GM21717 (cell line): ENCODE data around the gene ST6GAL1.
"Not testable (repeated sequence)": the region's sequence is repeated elsewhere in the genome, so short reads cannot be mapped to it uniquely, and the experiment has no call there.

Experiments
- ATAC-seq: cut with Tn5 transposase; IDR thresholded peaks from one replicate; pipeline ENCODE4 v1.9.1; 2021; ENCODE audit warnings: mild to moderate bottlenecking, moderate library complexity; ENCODE audit not compliant: unreplicated experiment

The ST6GAL1 gene

GRCh38 chr3:186966406-186966805 lies 36.1 kb downstream of the ST6GAL1 start:
- ATAC-seq: no peak

GRCh38 chr3:186967236-186967635 lies 36.9 kb downstream of the ST6GAL1 start:
- ATAC-seq: not testable (repeated sequence)

GRCh38 chr3:186967686-186968085 lies 37.4 kb downstream of the ST6GAL1 start:
- no peak for ATAC-seq

DNA sequence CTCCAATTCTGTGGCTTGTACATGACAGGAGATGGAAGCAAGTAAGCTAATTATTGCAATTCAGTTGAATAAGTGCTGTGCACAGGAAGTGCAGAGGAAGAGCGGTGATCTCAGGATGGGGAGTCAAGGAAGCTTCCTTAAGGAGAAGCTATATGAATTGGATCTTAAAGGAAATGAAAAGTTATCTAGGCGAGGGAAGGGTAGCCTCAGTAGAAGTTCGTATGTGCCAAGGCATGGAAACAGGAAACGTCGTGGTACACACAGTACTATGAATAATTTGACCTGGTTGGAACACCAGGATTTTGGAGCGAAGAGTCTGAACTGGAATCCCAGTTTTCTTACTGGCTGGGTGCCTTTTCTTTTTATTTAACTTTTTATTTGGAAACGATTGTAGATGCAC lies 39.3 kb downstream of the ST6GAL1 start:
- ATAC-seq: no peak

- not testable (repeated sequence) for ATAC-seq
Measured at GRCh38 chr3:186971106-186971505, 40.8 kb downstream of the ST6GAL1 start.

DNA sequence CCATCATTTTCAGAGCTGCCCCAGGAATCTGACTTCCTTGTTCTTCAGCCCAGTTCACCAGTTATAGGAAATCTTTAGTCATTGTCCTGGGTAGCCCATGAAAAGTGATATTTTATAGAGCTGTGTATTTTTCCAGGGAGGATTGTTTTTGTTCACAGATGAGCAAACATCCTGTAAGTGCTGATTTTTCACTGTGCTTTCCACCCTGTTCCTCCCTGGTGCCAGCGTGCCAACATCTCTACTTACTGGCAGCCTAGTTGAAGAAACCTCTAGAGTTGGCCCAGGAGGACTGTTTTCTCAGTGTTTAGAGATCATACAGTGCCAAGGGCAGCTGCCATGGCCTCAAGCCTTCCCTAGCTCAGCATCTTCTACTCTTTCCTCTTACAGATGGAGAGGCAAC lies 41.3 kb downstream of the ST6GAL1 start:
- no peak for ATAC-seq

- ATAC-seq: no peak
Measured at GRCh38 chr3:186973702-186974101, 43.4 kb downstream of the ST6GAL1 start.

DNA sequence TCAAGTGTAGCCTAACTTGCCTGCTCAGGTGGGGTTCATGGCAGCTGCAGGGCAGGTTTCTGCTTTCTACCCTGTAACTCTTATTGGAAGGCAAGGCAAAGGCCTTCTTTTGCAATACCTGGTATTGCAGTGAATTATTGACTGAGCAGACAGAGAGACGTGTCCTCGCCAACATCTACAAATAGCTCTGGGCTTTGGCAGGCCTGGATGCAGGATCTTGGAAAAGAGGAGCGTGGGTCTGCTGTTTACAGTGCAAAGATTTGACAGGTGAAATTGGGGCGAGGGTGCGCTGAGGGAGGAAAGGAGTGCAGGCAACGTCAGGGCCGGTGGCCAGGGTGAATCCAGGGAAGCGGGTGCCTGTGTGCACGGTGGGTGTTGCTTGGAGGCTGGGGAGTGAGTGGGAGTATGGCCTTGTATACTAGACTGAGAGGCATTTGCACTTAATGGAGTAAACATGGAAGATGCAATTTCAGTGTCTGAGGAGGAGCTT lies 44.5 kb downstream of the ST6GAL1 start:
- ATAC-seq: no peak

- no peak for ATAC-seq
Measured at GRCh38 chr3:186975726-186976125, 45.4 kb downstream of the ST6GAL1 start.

- no peak for ATAC-seq
Measured at GRCh38 chr3:186976837-186977750, 46.8 kb downstream of the ST6GAL1 start.

DNA sequence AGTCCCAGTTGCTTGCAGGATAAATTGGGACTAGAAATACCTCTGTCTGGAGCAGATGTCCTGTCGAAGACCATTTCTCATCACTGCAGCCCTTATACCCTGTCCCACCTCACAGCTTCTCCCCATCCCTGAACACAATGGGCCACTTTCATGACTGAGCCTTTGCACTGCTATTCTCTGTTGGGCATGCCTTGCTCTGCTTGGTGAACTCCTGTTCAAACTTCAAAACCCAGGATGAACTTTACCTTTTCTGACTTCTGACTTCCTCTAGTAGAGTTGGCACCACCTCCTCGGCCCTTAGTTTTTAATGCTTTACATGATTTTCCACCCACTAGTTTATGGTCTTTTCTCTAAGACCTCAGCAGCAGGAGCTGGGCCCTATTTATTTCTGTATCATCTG lies 48.4 kb downstream of the ST6GAL1 start:
- ATAC-seq: no peak

- no peak for ATAC-seq
Measured at GRCh38 chr3:186979852-186980251, 49.5 kb downstream of the ST6GAL1 start.

- ATAC-seq: no peak
Measured at GRCh38 chr3:186980989-186981388, 50.7 kb downstream of the ST6GAL1 start.

DNA sequence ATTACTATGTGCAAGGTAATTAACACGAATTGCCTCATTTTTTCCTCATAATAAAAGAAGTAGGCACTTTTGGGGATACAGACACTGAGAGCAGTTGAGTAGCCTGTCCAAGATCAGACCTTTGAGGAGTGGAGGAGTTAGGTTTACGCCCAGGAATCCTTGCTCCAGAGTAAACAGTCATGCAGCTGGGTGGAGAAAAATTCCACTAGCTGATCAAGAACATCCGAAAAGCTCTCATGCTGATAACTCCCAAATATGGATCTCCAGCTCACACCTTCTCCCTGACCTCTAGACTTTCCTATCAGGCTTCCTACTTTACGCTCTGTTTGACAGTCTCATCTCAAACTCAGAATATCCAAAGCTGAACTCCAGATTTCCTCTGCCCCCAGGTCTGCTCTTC lies 53.3 kb downstream of the ST6GAL1 start:
- no peak for ATAC-seq

GRCh38 chr3:186984064-186984463 lies 53.7 kb downstream of the ST6GAL1 start:
- no peak for ATAC-seq

- ATAC-seq: peak; percentile 74
Measured at GRCh38 chr3:186985661-186986364, 55.5 kb downstream of the ST6GAL1 start.

DNA sequence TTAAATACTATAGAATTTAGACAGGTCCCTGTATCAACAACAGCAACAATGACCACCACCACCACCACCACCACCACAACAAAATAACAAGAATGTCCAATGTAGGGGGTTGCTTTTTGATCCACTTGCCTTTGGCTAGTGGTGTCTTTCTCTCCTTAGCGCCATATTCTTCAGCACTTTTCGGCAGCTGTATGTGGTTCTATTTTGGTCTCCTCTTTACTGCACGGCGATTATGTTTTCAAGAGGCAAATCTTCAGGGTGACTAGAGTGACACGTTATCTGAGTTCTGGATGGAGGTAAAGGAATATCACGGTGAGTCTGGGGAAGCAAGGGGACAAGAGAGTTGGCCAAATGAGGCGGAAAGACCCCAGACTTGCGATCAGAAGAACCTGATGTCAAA lies 56.1 kb downstream of the ST6GAL1 start:
- no peak for ATAC-seq

DNA sequence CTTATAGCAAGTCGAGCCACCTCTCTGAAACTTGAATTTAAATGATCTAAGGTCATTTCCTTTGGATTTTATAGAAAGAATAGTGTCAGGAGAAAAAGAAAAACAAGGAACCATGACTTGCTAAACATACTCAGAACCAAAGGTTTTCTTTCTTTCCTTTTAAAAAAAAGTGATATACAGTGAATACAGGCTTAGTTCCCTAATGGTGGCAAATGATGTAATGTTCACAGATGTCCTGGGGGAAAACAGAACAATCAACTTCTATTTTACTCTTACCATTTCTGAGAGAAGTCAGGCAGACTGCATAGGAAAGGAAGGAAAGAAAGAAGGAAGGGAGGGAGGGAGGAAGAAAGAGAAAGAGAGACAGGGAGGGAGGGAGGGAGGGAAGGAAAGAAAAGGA lies 56.5 kb downstream of the ST6GAL1 start:
- no peak for ATAC-seq

DNA sequence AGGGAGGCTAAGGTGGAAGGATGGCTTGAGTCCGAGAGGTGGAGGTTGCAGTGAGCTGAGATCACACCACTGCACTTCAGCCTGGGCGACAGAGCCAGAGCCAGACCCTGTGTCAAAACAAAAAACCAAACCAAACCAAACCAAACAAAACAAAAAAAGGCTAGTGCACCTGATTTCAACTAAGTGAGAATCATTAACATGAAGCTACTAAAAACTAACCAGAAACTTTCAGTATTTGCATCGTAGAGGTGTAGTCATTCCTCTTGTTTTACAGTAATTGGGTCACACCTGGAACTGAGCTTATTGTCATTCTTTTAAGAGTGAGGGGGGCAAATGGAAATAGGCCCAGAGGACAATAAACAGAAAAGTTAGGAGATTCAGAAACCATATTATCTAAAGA lies 58.5 kb downstream of the ST6GAL1 start:
- ATAC-seq: peak; percentile 66

DNA sequence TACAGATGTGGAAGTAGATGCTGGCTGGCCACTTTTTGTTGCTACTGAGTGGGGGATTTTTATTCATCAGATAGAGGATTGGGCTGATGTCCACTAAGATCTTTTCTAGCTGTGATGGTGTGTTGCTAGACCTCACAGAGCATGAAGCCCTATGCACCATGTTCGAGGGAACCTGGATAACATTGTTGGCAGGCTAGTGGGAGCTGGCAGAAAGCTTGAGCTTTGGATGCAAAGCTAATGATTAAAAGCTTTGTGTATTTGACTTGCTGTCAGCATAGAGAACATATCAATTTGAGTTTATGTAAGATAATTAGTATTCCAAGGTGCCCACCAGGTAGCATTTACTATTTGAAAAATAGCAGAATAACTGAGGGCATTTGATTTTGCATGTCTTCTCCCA lies 59.1 kb downstream of the ST6GAL1 start:
- ATAC-seq: no peak

DNA sequence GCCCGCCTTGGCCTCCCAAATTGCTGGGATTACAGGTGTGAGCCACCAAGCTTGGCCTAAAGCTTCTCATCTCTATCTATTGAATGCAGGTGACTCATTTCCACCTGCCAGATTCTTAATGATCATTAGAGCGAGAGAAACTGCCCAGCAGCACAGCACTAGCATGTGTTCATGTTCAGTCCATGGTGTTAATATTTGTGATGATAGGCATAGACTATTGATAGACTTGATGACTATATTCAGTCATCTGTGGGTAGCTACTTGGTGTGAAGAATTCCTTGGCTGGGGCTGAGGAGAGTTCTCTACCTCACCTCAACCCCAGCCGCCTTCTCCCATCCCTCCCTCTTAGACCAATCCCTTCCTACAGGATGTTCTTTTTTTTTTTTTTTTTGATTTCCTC lies 60.0 kb downstream of the ST6GAL1 start:
- ATAC-seq: no peak

DNA sequence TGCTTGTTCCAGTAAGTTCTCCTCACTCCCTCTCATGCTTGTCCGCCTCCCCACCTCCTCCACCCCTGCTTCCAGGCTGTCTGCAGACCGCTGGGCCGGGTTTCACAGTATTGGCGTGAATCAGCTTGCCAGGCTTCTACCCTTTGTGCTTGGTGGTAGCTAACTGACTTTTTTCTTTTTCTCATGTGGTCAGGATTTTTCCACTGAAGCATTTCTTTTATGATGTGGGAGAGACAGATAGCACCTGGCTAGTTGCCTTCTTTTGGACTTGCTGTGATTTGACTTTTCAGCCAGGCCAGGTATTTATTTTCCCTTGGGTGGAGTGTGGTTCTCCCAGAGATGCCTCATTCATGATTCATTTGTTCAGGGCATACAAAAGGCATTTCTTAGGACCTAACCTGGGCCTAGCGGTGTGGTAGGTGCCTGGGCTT lies 60.6 kb downstream of the ST6GAL1 start:
- no peak for ATAC-seq
